IPS-18c (cell line): Measurements from ENCODE around the gene GPS2.

Experiments used
- H3K4me3 ChIP-seq: 2 replicates; pipeline ENCODE4 v1.7.0; 2013; ENCODE audit warnings: low read depth, mild to moderate bottlenecking, low read length, moderate library complexity; ENCODE audit not compliant: insufficient read depth
- H3K9me3 ChIP-seq: one replicate; pipeline ENCODE4 v1.6.1; 2013; ENCODE audit warnings: mild to moderate bottlenecking, low read length, moderate library complexity; ENCODE audit not compliant: control insufficient read depth, insufficient read depth

GPS2 gene

GRCh38 chr17:7325031-7325528 is 9.9 kb upstream of the GPS2 start:
- Histone ChIP-seq H3K4me3 (no peak overlapping the region), H3K9me3 (no peaks in the 10 kb centered on the region)

- Histone ChIP-seq H3K9me3 (no peaks in the 10 kb centered on the region), H3K4me3 (no peak overlapping the region)
These were observed 9.2 kb upstream of the GPS2 start for GRCh38 chr17:7324438-7324779.

GRCh38 chr17:7323731-7324437 is 8.7 kb upstream of the GPS2 start:
- Histone ChIP-seq H3K4me3 (no peak overlapping the region), H3K9me3 (no peaks in the 10 kb centered on the region)

- Histone ChIP-seq H3K4me3 (no peak overlapping the region), H3K9me3 (no peaks in the 10 kb centered on the region)
These were observed 7.5 kb upstream of the GPS2 start for GRCh38 chr17:7322520-7323194.

DNA sequence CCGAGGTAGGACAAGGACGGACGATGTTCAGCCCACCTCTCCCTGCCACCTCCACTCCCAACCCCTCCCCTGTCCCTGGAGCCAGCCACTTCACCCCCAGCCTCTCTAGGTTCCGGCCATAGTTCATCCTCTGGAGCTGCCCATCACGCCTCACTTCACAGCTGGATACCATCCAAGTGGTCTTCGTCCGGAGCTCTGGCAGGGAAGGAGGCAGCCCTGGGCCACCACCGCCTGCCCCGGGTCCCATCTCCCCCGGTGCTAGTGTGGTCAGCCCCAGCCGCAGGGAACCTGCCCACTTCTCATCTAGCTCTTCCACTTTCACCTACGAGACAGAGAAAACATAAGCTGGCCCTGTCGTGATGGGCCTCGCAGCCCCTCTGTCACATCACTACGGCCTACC is 6.3 kb upstream of the GPS2 start:
- Histone ChIP-seq H3K4me3 (no peak overlapping the region), H3K9me3 (no peaks in the 10 kb centered on the region)

DNA sequence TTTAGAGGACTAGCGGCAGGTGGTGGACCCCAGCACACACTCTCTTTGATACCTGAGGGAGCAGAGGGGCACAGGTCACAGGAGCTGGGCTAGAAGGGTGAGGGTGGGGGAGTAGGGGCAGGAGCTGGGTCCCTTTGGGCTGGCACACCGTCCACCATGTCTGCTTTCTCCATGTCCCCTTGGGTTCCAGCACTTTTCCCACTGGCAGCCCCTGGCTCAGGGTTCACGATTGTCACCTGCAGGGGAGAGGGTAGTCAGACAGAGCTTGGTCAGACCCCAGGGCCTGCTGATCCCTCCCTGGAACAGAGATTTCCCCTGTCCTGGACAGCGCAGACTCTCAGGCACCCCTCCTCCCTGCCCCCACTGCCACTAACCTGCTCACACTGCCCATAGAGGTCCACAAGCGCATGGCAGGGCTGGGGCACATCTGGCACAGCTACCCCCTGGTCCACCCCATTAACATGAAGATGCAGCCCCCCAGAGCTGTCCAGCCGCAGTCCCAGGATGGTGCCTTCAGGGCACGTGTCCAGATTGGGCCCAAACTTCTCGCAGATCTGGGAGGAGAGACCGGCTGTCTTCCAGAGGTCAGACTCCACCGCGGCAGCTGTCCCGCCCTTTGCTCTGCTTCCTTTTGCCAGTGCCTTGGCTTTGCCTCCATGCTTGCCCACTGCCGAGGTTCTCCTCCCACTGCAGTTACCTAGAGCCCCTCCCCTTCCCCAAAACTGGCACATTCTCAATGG is 3.1 kb upstream of the GPS2 start:
- Histone ChIP-seq H3K9me3 (peaks cover 2% of the 10 kb centered on the region), H3K4me3 (no peak overlapping the region)

DNA sequence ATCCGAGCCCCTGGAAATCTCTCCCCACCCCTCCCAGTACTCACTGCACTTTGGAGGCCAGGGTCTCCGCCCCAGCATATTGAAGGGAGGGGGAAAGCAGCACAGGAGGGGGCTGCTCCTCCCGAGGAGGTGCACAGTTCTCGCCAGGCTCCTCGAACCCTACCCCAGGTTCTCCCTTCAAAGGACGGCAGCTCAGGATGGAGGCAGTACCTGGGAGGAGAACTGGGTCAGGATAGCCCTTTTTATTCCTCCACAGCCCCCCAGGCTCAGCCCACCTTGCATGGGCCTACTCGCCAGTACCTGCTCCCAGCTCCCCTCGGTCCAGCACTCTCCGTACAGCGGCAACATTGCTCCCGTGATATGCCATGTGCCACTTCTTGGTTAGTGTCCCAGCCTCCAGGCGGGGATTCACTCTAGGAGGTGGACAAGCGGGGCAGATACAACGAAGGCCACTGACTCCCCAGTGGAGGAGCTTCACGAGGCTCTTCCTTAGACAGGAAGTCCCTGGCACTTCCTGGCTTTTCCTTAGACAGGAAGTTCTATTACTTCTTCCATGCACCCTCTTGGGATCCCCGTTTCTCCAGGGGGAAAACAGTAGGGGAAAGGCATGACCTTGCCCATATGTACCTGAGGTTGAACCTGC is 2.1 kb upstream of the GPS2 start:
- peaks cover 2% of the 10 kb centered on the region for H3K9me3 ChIP-seq
- H3K4me3 ChIP-seq, result no peak overlapping the region

- peak overlapping the region; percentile 88 for H3K4me3 ChIP-seq
- H3K9me3 ChIP-seq, result peaks cover 2% of the 10 kb centered on the region
These were observed 543 bp upstream of the GPS2 start for GRCh38 chr17:7315570-7316235.

- H3K4me3 ChIP-seq, result peak overlapping the region; percentile 88
These were observed 1.1 kb downstream of the GPS2 start for GRCh38 chr17:7313890-7314718.

GRCh38 chr17:7313088-7313889 is 1.9 kb downstream of the GPS2 start:
- H3K4me3 ChIP-seq, result no peak overlapping the region

More at GRCh38 chr17:7313890-7314718, 1.1 kb downstream of the GPS2 start:
- peaks cover 2% of the 10 kb centered on the region for H3K9me3 ChIP-seq

GRCh38 chr17:7312432-7313087 is 2.6 kb downstream of the GPS2 start:
- peaks cover 2% of the 10 kb centered on the region for H3K9me3 ChIP-seq
- H3K4me3 ChIP-seq, result no peak overlapping the region

More at GRCh38 chr17:7313088-7313889, 1.9 kb downstream of the GPS2 start:
- H3K9me3 ChIP-seq, result peaks cover 2% of the 10 kb centered on the region

DNA sequence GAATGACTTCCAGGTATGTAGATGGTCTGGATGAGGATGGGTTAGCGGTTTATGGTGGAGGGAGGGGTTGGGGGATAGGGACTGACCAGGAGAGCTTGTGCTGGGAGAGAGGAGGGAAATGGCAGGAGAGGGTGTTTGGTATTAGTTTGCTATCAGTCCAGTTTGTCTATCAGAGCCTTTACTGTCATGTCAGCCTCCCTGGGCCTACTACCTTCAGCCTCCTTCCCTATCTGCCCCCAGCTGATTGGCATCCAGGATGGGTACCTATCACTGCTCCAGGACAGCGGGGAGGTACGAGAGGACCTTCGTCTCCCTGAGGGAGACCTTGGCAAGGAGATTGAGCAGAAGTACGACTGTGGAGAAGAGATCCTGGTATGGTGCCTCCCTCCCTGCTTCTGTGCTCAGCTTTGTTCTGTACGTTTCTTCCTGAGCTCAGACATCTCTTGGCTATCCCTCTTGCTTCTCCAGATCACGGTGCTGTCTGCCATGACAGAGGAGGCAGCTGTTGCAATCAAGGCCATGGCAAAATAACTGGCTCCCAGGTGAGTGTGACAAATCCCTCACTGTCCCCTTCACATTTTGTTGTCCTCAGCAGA is 4.0 kb downstream of the GPS2 start:
- H3K4me3 ChIP-seq, result no peak overlapping the region

DNA sequence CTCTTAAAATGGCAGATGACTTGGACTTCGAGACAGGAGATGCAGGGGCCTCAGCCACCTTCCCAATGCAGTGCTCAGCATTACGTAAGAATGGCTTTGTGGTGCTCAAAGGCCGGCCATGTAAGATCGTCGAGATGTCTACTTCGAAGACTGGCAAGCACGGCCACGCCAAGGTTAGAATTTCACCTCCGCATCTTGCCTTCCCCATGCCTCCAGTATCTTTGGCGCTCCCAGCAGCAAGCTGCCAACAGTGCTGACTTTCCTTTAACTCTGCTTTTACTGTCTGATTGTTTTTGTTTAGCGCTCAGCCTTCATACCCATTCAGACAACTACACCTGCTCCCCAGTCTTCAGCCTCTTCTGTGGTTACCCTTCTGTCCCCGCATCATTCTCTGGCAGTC is 5.5 kb downstream of the GPS2 start:
- H3K9me3 ChIP-seq, result no peaks in the 10 kb centered on the region
- H3K4me3 ChIP-seq, result no peak overlapping the region

More for the DNA sequence above, 4.0 kb downstream of the GPS2 start:
- H3K9me3 ChIP-seq, result peaks cover 2% of the 10 kb centered on the region

- Histone ChIP-seq H3K9me3 (no peaks in the 10 kb centered on the region), H3K4me3 (peak overlapping the region; percentile 96)
These were observed 6.3 kb downstream of the GPS2 start for GRCh38 chr17:7308625-7309433.
